HG03025 (cell line): ENCODE results near the gene KRTAP5-10.
"Not testable (repeated sequence)": the region's sequence is repeated elsewhere in the genome, so short reads cannot be mapped to it uniquely, and the experiment has no call there.

Source experiments
- ATAC-seq: cut with Tn5 transposase; IDR thresholded peaks from one replicate; pipeline ENCODE4 v1.9.1; 2021; ENCODE audit warnings: mild to moderate bottlenecking, moderate library complexity; ENCODE audit not compliant: unreplicated experiment, low FRiP score

The KRTAP5-10 gene

GRCh38 chr11:71542382-71542781 lies 23.0 kb upstream of the KRTAP5-10 start:
- ATAC-seq = no peak

- ATAC-seq = no peak
Observed at GRCh38 chr11:71542879-71543777, 22.2 kb upstream of the KRTAP5-10 start.

GRCh38 chr11:71543866-71544265 lies 21.5 kb upstream of the KRTAP5-10 start:
- ATAC-seq = no peak

GRCh38 chr11:71544525-71545214 lies 20.7 kb upstream of the KRTAP5-10 start:
- no peak for ATAC-seq

- ATAC-seq = no peak
Observed at GRCh38 chr11:71545405-71545966, 19.9 kb upstream of the KRTAP5-10 start.

GRCh38 chr11:71548120-71548519 lies 17.2 kb upstream of the KRTAP5-10 start, which contains the start of gene KRTAP5-9:
KRTAP5-9 (plus strand) TSS chr11:71548420; CDS start chr11:71548658, 238 bp downstream.
- no peak for ATAC-seq

GRCh38 chr11:71548716-71549151 lies 16.6 kb upstream of the KRTAP5-10 start:
- no peak for ATAC-seq

- ATAC-seq = no peak
Observed at GRCh38 chr11:71551711-71552110, 13.7 kb upstream of the KRTAP5-10 start.

- ATAC-seq = no peak
Observed at GRCh38 chr11:71554996-71555395, 10.4 kb upstream of the KRTAP5-10 start.

GRCh38 chr11:71555508-71555907 lies 9.9 kb upstream of the KRTAP5-10 start:
- ATAC-seq = no peak

- no peak for ATAC-seq
Observed at GRCh38 chr11:71556018-71556417, 9.3 kb upstream of the KRTAP5-10 start.

GRCh38 chr11:71557257-71557656 lies 8.1 kb upstream of the KRTAP5-10 start:
- ATAC-seq = no peak

- no peak for ATAC-seq
Observed at GRCh38 chr11:71558996-71559395, 6.4 kb upstream of the KRTAP5-10 start.

GRCh38 chr11:71562120-71562519 lies 3.2 kb upstream of the KRTAP5-10 start:
- ATAC-seq = no peak

GRCh38 chr11:71563406-71563805 lies 2.0 kb upstream of the KRTAP5-10 start:
- ATAC-seq = no peak

GRCh38 chr11:71564430-71564829 lies 933 bp upstream of the KRTAP5-10 start:
- no peak for ATAC-seq

GRCh38 chr11:71566081-71566620 lies 788 bp downstream of the KRTAP5-10 start:
- no peak for ATAC-seq

GRCh38 chr11:71566626-71567599 lies 1.6 kb downstream of the KRTAP5-10 start:
- not testable (repeated sequence) for ATAC-seq

- not testable (repeated sequence) for ATAC-seq
Observed at GRCh38 chr11:71567633-71568032, 2.3 kb downstream of the KRTAP5-10 start.
